Activated CD8-positive, alpha-beta T cell treated with anti-CD3 and anti-CD28 coated beads for 36 hours (primary cell): ENCODE data around the gene CCNO. TPM values are rescaled to one million over a fixed set of nuclear protein-coding genes. Genes with fewer than 3 reads are reported as not detected.
A peak's percentile ranks its signal among the peaks of the same experiment; 100 is the strongest.

Experiments used
- ATAC-seq: fragments of 200-7000 bp; cut with Tn5 transposase; one replicate; pipeline ENCODE4 v1.10.0; 2021; ENCODE audit warnings: mild to moderate bottlenecking, moderate library complexity
- CTCF ChIA-PET: fragments of 350-600 bp; sonication (Branson Sonifier 250); formaldehyde crosslinking; loops from one replicate; lab custom pipeline; 2021; ENCODE audit warnings: antibody characterized with exemption; lab: Charles Lee
- POLR2A ChIA-PET: fragments of 350-600 bp; sonication (Branson Sonifier 250); formaldehyde crosslinking; loops from one replicate; lab custom pipeline; 2021; ENCODE audit warnings: antibody characterized with exemption; lab: Charles Lee
- DNase-seq: peaks from one replicate; pipeline ENCODE4 v3.0.0-alpha.2; 2020
- H3K27ac Mint-ChIP-seq: one replicate; pipeline ENCODE4 v1.8.0; 2021; ENCODE audit warnings: mild to moderate bottlenecking, mixed read lengths
- H3K27me3 Mint-ChIP-seq: one replicate; pipeline ENCODE4 v1.8.0; 2021; ENCODE audit warnings: mixed read lengths
- H3K36me3 Mint-ChIP-seq: one replicate; pipeline ENCODE4 v1.8.0; 2021; ENCODE audit warnings: low read depth, mixed read lengths
- H3K4me1 Mint-ChIP-seq: one replicate; pipeline ENCODE4 v1.8.0; 2021; ENCODE audit warnings: low read depth, mixed read lengths
- H3K4me3 Mint-ChIP-seq: one replicate; pipeline ENCODE4 v1.8.0; 2021; ENCODE audit warnings: mild to moderate bottlenecking, moderate library complexity, mixed read lengths
- H3K9me3 Mint-ChIP-seq: one replicate; pipeline ENCODE4 v1.8.0; 2021; ENCODE audit warnings: mixed read lengths
- CTCF ChIP-seq: fragments of 200-600 bp; IDR thresholded peaks from one replicate; pipeline ENCODE4 v1.8.0; 2022; ENCODE audit warnings: antibody characterized with exemption, mild to moderate bottlenecking
- intact Hi-C: fragments of 100-400 bp; cut with micrococcal nuclease; formaldehyde crosslinking; loops from one replicate; pipeline ENCODE4 v1.10.0; 2022
- total RNA-seq, 2 experiments: library from RNA; stranded (reverse); gene quantifications; one replicate each; pipeline ENCODE4 v1.2.3, GENCODE V29; 2021

The CCNO gene
- total RNA-seq, 2 experiments from 2014 or later = not detected

DNA sequence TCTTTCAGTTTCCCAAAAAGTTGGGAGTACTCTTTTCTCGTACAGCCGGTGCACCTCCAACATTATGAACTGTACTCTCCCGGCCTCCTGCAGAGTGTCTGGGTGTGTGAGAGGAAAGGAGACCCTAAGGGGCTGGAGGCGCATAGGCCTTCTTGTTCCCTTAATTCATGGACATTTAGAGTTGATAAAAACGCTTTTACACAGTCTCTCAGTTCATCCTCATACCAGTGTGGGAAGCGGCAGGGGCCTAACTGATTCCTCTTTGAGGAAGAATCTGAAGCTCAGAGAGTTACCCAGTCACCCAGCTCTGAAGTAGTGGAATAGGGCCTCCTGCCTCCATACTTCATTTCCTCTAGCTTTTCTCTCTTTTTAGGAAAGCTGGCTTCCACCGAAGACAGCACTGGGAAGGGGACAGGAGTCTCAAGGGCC is 9.6 kb downstream of the CCNO start:
- intact Hi-C loops = no loop called here
- ATAC-seq = no peak
- Mint-ChIP-seq H3K27ac (no peak overlapping the region), H3K9me3 (no peaks in the 10 kb centered on the region), H3K27me3 (peaks cover 80% of the 10 kb centered on the region), H3K4me3 (no peak overlapping the region), H3K4me1 (peaks cover 34% of the 10 kb centered on the region), H3K36me3 (peaks cover 2% of the 10 kb centered on the region)
- CTCF ChIA-PET = interaction anchor here (1.2 to 9.6 kb wide), 4 partner anchors 9 to 64 kb away, joined by 3 to 51 read pairs (median 4); partner anchors contain the start of gene GPX8
- TF ChIP-seq CTCF = no peak
- POLR2A ChIA-PET = interaction anchor here (1.6 kb wide), 1 partner anchor 11 kb away, joined by 6 read pairs; no protein-coding TSS in a partner anchor
- no peak for DNase-seq

GRCh38 chr5:55222985-55223811 is 10.2 kb downstream of the CCNO start:
- Mint-ChIP-seq H3K27me3 (peaks cover 77% of the 10 kb centered on the region), H3K36me3 (peaks cover 2% of the 10 kb centered on the region), H3K4me3 (peak overlapping the region; percentile 24), H3K4me1 (peaks cover 34% of the 10 kb centered on the region), H3K27ac (no peak overlapping the region), H3K9me3 (no peaks in the 10 kb centered on the region)
- DNase-seq = peak; percentile 32
- TF ChIP-seq CTCF = no peak
- ChIA-PET POLR2A (interaction anchor here (1.6 kb wide), 1 partner anchor 11 kb away, joined by 6 read pairs; no protein-coding TSS in a partner anchor), CTCF (interaction anchor here (1.2 to 9.6 kb wide), 4 partner anchors 9 to 63 kb away, joined by 3 to 51 read pairs (median 4); partner anchors contain the start of gene GPX8)
- ATAC-seq = no peak
- intact Hi-C loops = no loop called here

DNA sequence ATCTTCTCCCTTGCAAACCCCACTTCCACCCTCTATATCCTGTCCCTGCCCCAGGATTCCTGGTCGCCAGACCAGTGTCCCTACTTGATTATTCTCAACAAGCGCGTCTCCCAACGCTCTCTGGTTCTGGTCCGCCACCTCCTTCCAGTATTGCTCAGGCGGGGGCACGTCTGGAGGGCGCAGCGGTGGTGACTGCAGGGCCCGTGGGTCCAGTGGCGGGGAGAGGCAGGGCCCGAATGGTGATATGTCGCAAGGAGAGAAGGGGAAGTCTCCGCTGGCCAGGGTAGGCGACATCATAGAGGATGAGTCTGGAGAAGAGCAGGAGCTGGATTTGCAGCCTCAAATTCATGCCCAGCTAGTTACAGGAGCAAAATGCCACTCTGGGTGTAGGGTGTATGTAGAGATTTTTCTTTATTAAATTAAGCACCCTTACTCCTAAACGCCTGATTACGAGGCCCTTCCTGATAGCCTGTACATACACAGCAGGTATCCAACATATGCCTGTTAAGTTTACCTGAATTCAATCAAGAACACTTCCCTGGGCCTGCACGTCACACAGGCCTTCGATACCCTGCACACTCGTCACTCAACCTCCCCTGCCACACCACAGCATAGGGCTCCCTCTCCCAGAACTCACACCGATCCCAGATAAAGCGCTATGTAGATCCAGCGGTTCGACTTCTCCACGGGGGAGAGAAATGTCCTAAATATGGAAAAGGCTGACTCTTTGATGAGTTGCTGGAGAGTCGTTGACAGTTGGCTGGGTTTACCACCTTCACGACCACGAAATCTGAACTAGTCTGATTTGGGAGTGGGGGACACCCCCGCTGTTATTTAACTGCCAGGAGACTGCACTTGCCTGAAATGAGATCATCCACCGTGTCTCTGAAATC is 11.1 kb downstream of the CCNO start:
- ChIA-PET POLR2A (no interaction called here), CTCF (interaction anchor here (1.7 to 2.0 kb wide), 2 partner anchors 10 to 51 kb away, joined by 7 to 9 read pairs; no protein-coding TSS in a partner anchor)
- peaks cover 71% of the 10 kb centered on the region for H3K27me3 Mint-ChIP-seq
- peak overlapping the region; percentile 24 for H3K4me3 Mint-ChIP-seq
- no peak overlapping the region for H3K27ac Mint-ChIP-seq
- intact Hi-C loops = no loop called here
- no peaks in the 10 kb centered on the region for H3K9me3 Mint-ChIP-seq
- H3K36me3 Mint-ChIP-seq = peaks cover 2% of the 10 kb centered on the region
- ATAC-seq (no peak), DNase-seq (no peak)
- peaks cover 27% of the 10 kb centered on the region for H3K4me1 Mint-ChIP-seq
- TF ChIP-seq CTCF = no peak

- ATAC-seq (peak; percentile 46), DNase-seq (peak; percentile 36)
- CTCF ChIA-PET = interaction anchor here (1.3 to 2.0 kb wide), 6 partner anchors 8 to 471 kb away, joined by 3 to 9 read pairs (median 5); no protein-coding TSS in a partner anchor
- Mint-ChIP-seq H3K36me3 (peaks cover 2% of the 10 kb centered on the region), H3K27ac (no peak overlapping the region), H3K27me3 (peaks cover 66% of the 10 kb centered on the region), H3K9me3 (no peaks in the 10 kb centered on the region), H3K4me1 (peaks cover 25% of the 10 kb centered on the region), H3K4me3 (peak overlapping the region; percentile 63)
- intact Hi-C loops = no loop called here
- POLR2A ChIA-PET = no interaction called here
- TF ChIP-seq CTCF = no peak
Observed at GRCh38 chr5:55220433-55221185, 12.8 kb downstream of the CCNO start.
